ENCODE results near the gene FIBCD1.

GRCh38 chr9:130946766-130947617, 7.9 kb upstream of the FIBCD1 start:
- TF ChIP-seq CTCF (IDR thresholded peaks at IDR 0.05) = no peak
- TF ChIP-seq POLR2A (IDR thresholded peaks at IDR 0.05) = no peak
